ENCODE results near the gene CCNE1. TPM values are rescaled to one million over a fixed set of nuclear protein-coding genes. Genes with fewer than 3 reads are reported as not detected.

CCNE1 gene
- total RNA-seq, 1 experiment from 2014 or later: 40.2 TPM

DNA sequence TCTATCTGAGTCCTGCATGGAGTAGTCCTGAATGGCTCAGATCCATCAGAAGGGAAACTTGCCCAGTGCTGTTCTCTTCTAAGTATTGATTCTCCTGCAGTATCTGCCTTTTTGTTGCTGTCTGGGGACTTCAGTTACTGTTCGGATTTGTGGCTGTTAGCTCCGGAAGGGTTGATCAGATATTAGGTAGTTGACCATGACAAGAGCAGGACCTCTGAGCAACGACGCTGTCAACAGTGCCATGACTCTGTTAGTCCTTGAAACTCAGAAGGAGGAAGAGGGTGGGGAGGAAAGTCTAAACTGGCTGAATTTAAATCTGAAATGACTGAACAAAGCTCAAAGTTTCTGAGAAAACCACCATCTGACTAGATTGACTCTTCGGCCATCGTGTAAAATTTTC lies 42.2 kb downstream of the CCNE1 start:
- Histone ChIP-seq H3K56ac (ENCODE audit: insufficient read length, low read depth, low read length) (no peak overlapping the region), H2BK20ac (ENCODE audit: low read depth, low read length, poor library complexity, severe bottlenecking) (no peak overlapping the region), H2BK5ac (ENCODE audit: insufficient read length, low read length) (no peak overlapping the region), H3K18ac (ENCODE audit: insufficient read length, low read depth, low read length) (no peak overlapping the region), H2AK5ac (ENCODE audit: insufficient read length, low read length) (no peak overlapping the region), H3K14ac (ENCODE audit: insufficient read depth, low read length) (no peak overlapping the region), H4K8ac (replicated peaks; ENCODE audit: insufficient read length, low read depth, low read length) (no peak overlapping the region), H3K79me2 (ENCODE audit: insufficient read depth, low read length) (no peaks in the 10 kb centered on the region), H3T11ph (ENCODE audit: low read length) (no peak overlapping the region), H3K4ac (ENCODE audit: low read depth, low read length) (no peak overlapping the region), H4K5ac (ENCODE audit: insufficient read length, low read depth, low read length) (no peak overlapping the region), H3K27me3 (ENCODE audit: insufficient read depth, low read length) (no peaks in the 10 kb centered on the region), H2BK15ac (ENCODE audit: low read depth, low read length) (no peak overlapping the region), H3K9ac (ENCODE audit: extremely low read depth, insufficient read length, low read length) (no peak overlapping the region), H3K4me1 (ENCODE audit: insufficient read depth, low read length) (no peaks in the 10 kb centered on the region), H2AFZ (ENCODE audit: low read length) (no peak overlapping the region), H3K9me3 (ENCODE audit: control insufficient read depth, low read depth, low read length) (no peaks in the 10 kb centered on the region), H3K79me1 (ENCODE audit: insufficient read depth, low read depth, low read length, poor library complexity, severe bottlenecking) (no peaks in the 10 kb centered on the region), H2BK120ac (ENCODE audit: low read depth, low read length, poor library complexity, severe bottlenecking) (no peak overlapping the region), H4K91ac (ENCODE audit: insufficient read length, low read depth, low read length) (no peak overlapping the region), H3K4me2 (ENCODE audit: insufficient read depth, insufficient read length, low read length) (no peak overlapping the region), H3K23me2 (ENCODE audit: insufficient read length, low read depth, low read length, poor library complexity, severe bottlenecking) (no peaks in the 10 kb centered on the region), H2BK12ac (ENCODE audit: insufficient read length, low read depth, low read length) (no peak overlapping the region), H3K27ac (ENCODE audit: insufficient read length, low read depth, low read length) (no peak overlapping the region), H3K23ac (ENCODE audit: insufficient read length, low read depth, low read length) (no peak overlapping the region), H4K20me1 (ENCODE audit: control insufficient read depth, insufficient read depth, insufficient read length) (no peaks in the 10 kb centered on the region)
- Mint-ChIP-seq H3K4me3 (no peak overlapping the region), H3K9me3 (no peaks in the 10 kb centered on the region), H3K36me3 (ENCODE audit: insufficient read depth in 1 of 3, low read depth in 3 of 3) (no peaks in the 10 kb centered on the region), H3K27me3 (ENCODE audit: low read depth) (peaks cover 10% of the 10 kb centered on the region), H3K27ac (no peak overlapping the region), H3K4me1 (peaks cover 12 to 19% of the 10 kb centered on the region in 2 experiments)
- TF ChIP-seq, protein P1, sequence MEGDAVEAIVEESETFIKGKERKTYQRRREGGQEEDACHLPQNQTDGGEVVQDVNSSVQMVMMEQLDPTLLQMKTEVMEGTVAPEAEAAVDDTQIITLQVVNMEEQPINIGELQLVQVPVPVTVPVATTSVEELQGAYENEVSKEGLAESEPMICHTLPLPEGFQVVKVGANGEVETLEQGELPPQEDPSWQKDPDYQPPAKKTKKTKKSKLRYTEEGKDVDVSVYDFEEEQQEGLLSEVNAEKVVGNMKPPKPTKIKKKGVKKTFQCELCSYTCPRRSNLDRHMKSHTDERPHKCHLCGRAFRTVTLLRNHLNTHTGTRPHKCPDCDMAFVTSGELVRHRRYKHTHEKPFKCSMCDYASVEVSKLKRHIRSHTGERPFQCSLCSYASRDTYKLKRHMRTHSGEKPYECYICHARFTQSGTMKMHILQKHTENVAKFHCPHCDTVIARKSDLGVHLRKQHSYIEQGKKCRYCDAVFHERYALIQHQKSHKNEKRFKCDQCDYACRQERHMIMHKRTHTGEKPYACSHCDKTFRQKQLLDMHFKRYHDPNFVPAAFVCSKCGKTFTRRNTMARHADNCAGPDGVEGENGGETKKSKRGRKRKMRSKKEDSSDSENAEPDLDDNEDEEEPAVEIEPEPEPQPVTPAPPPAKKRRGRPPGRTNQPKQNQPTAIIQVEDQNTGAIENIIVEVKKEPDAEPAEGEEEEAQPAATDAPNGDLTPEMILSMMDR (conservative IDR thresholded peaks at IDR 0.05): no peak
- WGBS (ENCODE audit: extremely low coverage, insufficient read length, low lambda C conversion rate): no CpG with 5 or more reads among the region's 6 CpGs
- no peak for DNase-seq

Data from H9 (cell line).